Epithelial cell of esophagus (primary cell): ENCODE measurements around the gene DERA.
"Not testable (repeated sequence)": the region's sequence is repeated elsewhere in the genome, so short reads cannot be mapped to it uniquely, and the experiment has no call there.

Experiments used
- DNase-seq: peaks from one replicate; pipeline ENCODE4 v3.0.0; 2010; ENCODE audit warnings: low read depth
- H3K4me3 ChIP-seq: 2 replicates; pipeline ENCODE4 v1.5.1; 2011; ENCODE audit warnings: mild to moderate bottlenecking, low read length, control low read depth
- CTCF ChIP-seq: IDR thresholded peaks from 2 replicates; pipeline ENCODE4 v1.5.1; 2011; ENCODE audit warnings: low read depth, mild to moderate bottlenecking, low read length, control low read depth, inconsistent platforms; ENCODE audit not compliant: insufficient read depth; ENCODE audit errors: missing control alignments

Gene DERA

GRCh38 chr12:15966426-15966825 lies 55.3 kb downstream of the DERA start:
- no peak for TF ChIP-seq CTCF
- H3K4me3 ChIP-seq: no peak overlapping the region
- DNase-seq: peak; percentile 42

GRCh38 chr12:15967053-15967452 lies 55.9 kb downstream of the DERA start:
- not testable (repeated sequence) for DNase-seq, H3K4me3 ChIP-seq

GRCh38 chr12:15971211-15971610 lies 60.1 kb downstream of the DERA start:
- H3K4me3 ChIP-seq: no peak overlapping the region
- no peak for TF ChIP-seq CTCF
- DNase-seq: no peak

- no peak for DNase-seq
- H3K4me3 ChIP-seq: no peak overlapping the region
- TF ChIP-seq CTCF: no peak
These were observed 61.8 kb downstream of the DERA start for GRCh38 chr12:15972894-15973293.

GRCh38 chr12:15977999-15978951 lies 67.1 kb downstream of the DERA start:
- no peak overlapping the region for H3K4me3 ChIP-seq
- no peak for TF ChIP-seq CTCF
- peak; percentile 67 for DNase-seq

- peak; percentile 39 for DNase-seq
- TF ChIP-seq CTCF: peak; percentile 74
- no peak overlapping the region for H3K4me3 ChIP-seq
These were observed 68.3 kb downstream of the DERA start for GRCh38 chr12:15979096-15980092.

GRCh38 chr12:15982071-15982470 lies 70.9 kb downstream of the DERA start:
- no peak for DNase-seq
- TF ChIP-seq CTCF: no peak
- no peak overlapping the region for H3K4me3 ChIP-seq
